Lower leg skin (tissue), 3 donors: ENCODE measurements around the gene PRCD.

ENCODE experiments used
- POLR2A ChIP-seq, 2 donors: fragments of 450-650 bp; IDR thresholded peaks; one replicate each; pipeline ENCODE4 v1.6.1; 2016 to 2017; ENCODE audit warnings: antibody characterized with exemption in 2 of 2, mild to moderate bottlenecking in 1 of 2, moderate library complexity in 1 of 2
- TF ChIP-seq, protein P1 (sequence below), 3 donors: fragments of 450-650 bp; IDR thresholded peaks; one replicate each; pipeline ENCODE4 v1.5.1; 2016; ENCODE audit warnings: antibody characterized with exemption in 3 of 3, mild to moderate bottlenecking in 3 of 3, moderate library complexity in 2 of 3

DNA sequence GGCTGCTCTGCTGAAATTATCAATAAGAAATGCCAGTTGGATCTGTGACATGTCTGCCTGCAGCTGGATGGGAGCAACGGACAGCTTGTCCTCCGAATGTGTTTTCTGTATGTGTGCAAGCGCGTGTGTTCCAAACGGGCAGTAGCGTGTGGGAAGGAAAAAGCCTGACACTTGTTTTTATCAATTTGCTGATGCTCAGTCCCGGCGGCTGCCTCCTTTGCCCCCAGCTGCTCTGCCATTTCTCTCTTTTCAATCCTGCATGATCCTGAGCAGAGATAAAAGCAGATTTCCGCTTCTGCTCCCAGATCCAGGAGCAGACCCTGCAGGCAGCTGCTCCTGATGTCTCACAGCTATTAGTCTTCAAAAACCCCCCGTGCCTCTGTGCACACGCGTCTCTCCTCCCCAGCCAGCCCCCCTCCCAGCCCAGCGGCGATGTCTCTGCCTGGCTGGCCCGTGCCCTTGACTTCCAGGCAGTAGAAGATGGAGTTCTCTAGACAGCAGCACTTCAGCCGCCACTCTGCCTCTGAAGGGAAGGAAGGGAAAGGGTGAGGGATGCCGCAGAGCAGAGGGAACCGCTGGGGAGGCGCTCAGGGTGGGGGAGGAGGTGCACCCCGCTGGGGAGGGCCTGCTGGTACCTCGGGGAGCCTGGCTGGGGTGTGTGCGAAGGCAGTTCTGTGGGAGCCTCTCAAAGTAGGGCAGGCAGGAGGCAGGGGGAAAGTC lies 4.1 kb downstream of the PRCD start:
- TF ChIP-seq, protein P1, sequence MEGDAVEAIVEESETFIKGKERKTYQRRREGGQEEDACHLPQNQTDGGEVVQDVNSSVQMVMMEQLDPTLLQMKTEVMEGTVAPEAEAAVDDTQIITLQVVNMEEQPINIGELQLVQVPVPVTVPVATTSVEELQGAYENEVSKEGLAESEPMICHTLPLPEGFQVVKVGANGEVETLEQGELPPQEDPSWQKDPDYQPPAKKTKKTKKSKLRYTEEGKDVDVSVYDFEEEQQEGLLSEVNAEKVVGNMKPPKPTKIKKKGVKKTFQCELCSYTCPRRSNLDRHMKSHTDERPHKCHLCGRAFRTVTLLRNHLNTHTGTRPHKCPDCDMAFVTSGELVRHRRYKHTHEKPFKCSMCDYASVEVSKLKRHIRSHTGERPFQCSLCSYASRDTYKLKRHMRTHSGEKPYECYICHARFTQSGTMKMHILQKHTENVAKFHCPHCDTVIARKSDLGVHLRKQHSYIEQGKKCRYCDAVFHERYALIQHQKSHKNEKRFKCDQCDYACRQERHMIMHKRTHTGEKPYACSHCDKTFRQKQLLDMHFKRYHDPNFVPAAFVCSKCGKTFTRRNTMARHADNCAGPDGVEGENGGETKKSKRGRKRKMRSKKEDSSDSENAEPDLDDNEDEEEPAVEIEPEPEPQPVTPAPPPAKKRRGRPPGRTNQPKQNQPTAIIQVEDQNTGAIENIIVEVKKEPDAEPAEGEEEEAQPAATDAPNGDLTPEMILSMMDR (IDR thresholded peaks at IDR 0.05): no peak
- no peak for TF ChIP-seq POLR2A (IDR thresholded peaks at IDR 0.05)
